ENCODE results near the gene PNPLA1. TPM values are rescaled to one million over a fixed set of nuclear protein-coding genes. Genes with fewer than 3 reads are reported as not detected.
A peak's percentile ranks its signal among the peaks of the same experiment; 100 is the strongest.
"Not testable (repeated sequence)": the region's sequence is repeated elsewhere in the genome, so short reads cannot be mapped to it uniquely, and the experiment has no call there.

The PNPLA1 gene
- total and polyA plus RNA-seq, 7 donors, result 0.04 to 0.05 TPM; not detected in 5

GRCh38 chr6:36337814-36338213 is 68.0 kb downstream of the PNPLA1 start:
- 83 to 90% (median 87%) methylated on average over 1 of the region's 1 CpG for WGBS, 3 donors
- Histone ChIP-seq H3K36me3 (ENCODE audit: insufficient read depth in 1 of 2, low read depth in 1 of 2) (no peaks in the 10 kb centered on the region), H3K4me1 (peaks cover 3% of the 10 kb centered on the region), H3K27ac (no peak overlapping the region), H3K27me3 (ENCODE audit: insufficient read depth in 3 of 3, low read length in 2 of 3) (peaks cover 0 to 59% (median 10%) of the 10 kb centered on the region in 3 donors), H3K9me3 (no peaks in the 10 kb centered on the region), H3K4me3 (no peak overlapping the region)
- TF ChIP-seq CTCF (IDR thresholded peaks at IDR 0.05), result no peak
- ATAC-seq (no peak), DNase-seq (no peak)
- intact Hi-C loops (cut with DNase I), result no loop called here

- peaks cover 0 to 56% (median 10%) of the 10 kb centered on the region in 3 donors for H3K27me3 ChIP-seq (ENCODE audit: insufficient read depth in 3 of 3, low read length in 2 of 3)
- H3K9me3 ChIP-seq; DNase-seq; ATAC-seq; intact Hi-C loops (cut with DNase I); H3K36me3 ChIP-seq (ENCODE audit: insufficient read depth in 1 of 2, low read depth in 1 of 2); H3K4me3 ChIP-seq; H3K27ac ChIP-seq; H3K4me1 ChIP-seq: not testable (repeated sequence)
- WGBS, 3 donors, result 54 to 95% (median 94%) methylated on average over 1 of the region's 1 CpG
These were observed 68.4 kb downstream of the PNPLA1 start for GRCh38 chr6:36338223-36338622.

GRCh38 chr6:36339146-36339545 is 69.3 kb downstream of the PNPLA1 start:
- Histone ChIP-seq H3K27me3 (ENCODE audit: insufficient read depth in 3 of 3, low read length in 2 of 3) (peaks cover 0 to 47% (median 9%) of the 10 kb centered on the region in 3 donors), H3K36me3 (ENCODE audit: insufficient read depth in 1 of 2, low read depth in 1 of 2) (no peaks in the 10 kb centered on the region), H3K4me1 (peaks cover 3% of the 10 kb centered on the region), H3K27ac (no peak overlapping the region), H3K9me3 (no peaks in the 10 kb centered on the region), H3K4me3 (no peak overlapping the region)
- TF ChIP-seq CTCF (IDR thresholded peaks at IDR 0.05), result no peak
- WGBS, 3 donors, result 44 to 52% (median 47%) methylated on average over 12 of the region's 12 CpGs
- ATAC-seq (no peak), DNase-seq (no peak)
- intact Hi-C loops (cut with DNase I), result no loop called here

GRCh38 chr6:36340306-36340617 is 70.4 kb downstream of the PNPLA1 start:
- H3K27ac ChIP-seq, result no peak overlapping the region

More at GRCh38 chr6:36340306-36340617, 70.4 kb downstream of the PNPLA1 start:
- H3K27me3 ChIP-seq (ENCODE audit: insufficient read depth in 3 of 3, low read length in 2 of 3), result peaks cover 0 to 39% (median 6%) of the 10 kb centered on the region in 3 donors
- peaks cover 3% of the 10 kb centered on the region for H3K4me1 ChIP-seq
- WGBS, 3 donors, result 67 to 72% (median 70%) methylated on average over 12 of the region's 12 CpGs
- H3K36me3 ChIP-seq (ENCODE audit: insufficient read depth in 1 of 2, low read depth in 1 of 2), result no peaks in the 10 kb centered on the region
- H3K4me3 ChIP-seq, result no peak overlapping the region
- no peaks in the 10 kb centered on the region for H3K9me3 ChIP-seq
- TF ChIP-seq CTCF (IDR thresholded peaks at IDR 0.05), result no peak
- no peak for DNase-seq
- intact Hi-C loops (cut with DNase I), result no loop called here
- ATAC-seq, result peak in 1 of 4 donors; percentile 10

All from psoas muscle (tissue), 8 donors.